Right lobe of liver (tissue), 4 donors: ENCODE measurements around the gene JRKL.

ENCODE experiments used
- POLR2A ChIP-seq: fragments of 450-650 bp; IDR thresholded peaks from one replicate; pipeline ENCODE4 v1.6.1; 2017; ENCODE audit warnings: antibody characterized with exemption, mild to moderate bottlenecking
- TF ChIP-seq, protein P1 (sequence below), 4 donors: fragments of 200-600 bp in 3 of 4; fragments of 450-650 bp in 1 of 4; IDR thresholded peaks; one replicate each; pipeline versions ENCODE4 v1.5.1 to v1.8.0; 2016 to 2022; ENCODE audit warnings: antibody characterized with exemption in 4 of 4, mild to moderate bottlenecking in 2 of 4
- donor health status: DM: no; HTN: no; CAD: no.
- donor health status: DM: no; HTN: no; CAD: no.
- donor health status: DM: no; HTN: yes; CAD: no.

- TF ChIP-seq, protein P1, sequence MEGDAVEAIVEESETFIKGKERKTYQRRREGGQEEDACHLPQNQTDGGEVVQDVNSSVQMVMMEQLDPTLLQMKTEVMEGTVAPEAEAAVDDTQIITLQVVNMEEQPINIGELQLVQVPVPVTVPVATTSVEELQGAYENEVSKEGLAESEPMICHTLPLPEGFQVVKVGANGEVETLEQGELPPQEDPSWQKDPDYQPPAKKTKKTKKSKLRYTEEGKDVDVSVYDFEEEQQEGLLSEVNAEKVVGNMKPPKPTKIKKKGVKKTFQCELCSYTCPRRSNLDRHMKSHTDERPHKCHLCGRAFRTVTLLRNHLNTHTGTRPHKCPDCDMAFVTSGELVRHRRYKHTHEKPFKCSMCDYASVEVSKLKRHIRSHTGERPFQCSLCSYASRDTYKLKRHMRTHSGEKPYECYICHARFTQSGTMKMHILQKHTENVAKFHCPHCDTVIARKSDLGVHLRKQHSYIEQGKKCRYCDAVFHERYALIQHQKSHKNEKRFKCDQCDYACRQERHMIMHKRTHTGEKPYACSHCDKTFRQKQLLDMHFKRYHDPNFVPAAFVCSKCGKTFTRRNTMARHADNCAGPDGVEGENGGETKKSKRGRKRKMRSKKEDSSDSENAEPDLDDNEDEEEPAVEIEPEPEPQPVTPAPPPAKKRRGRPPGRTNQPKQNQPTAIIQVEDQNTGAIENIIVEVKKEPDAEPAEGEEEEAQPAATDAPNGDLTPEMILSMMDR (IDR thresholded peaks at IDR 0.05) = no peak
- no peak for TF ChIP-seq POLR2A
Measured at GRCh38 chr11:96412761-96413381, 23.1 kb downstream of the JRKL start.
